B cell (primary cell): Measurements from ENCODE around the gene YPEL4. TPM values are rescaled to one million over a fixed set of nuclear protein-coding genes. Genes with fewer than 3 reads are reported as not detected.

Source experiments
- ATAC-seq: fragments of 200-7000 bp; cut with Tn5 transposase; one replicate; pipeline ENCODE4 v1.10.0; 2021; ENCODE audit warnings: low read depth, mild to moderate bottlenecking, moderate number of reproducible peaks, moderate library complexity
- CTCF ChIA-PET: fragments of 350-600 bp; sonication (Branson Sonifier 250); formaldehyde crosslinking; loops from one replicate; lab custom pipeline; 2021; ENCODE audit warnings: antibody characterized with exemption, inconsistent platforms; lab: Charles Lee
- POLR2A ChIA-PET: fragments of 350-600 bp; sonication (Branson Sonifier 250); formaldehyde crosslinking; loops from one replicate; lab custom pipeline; 2021; ENCODE audit warnings: antibody characterized with exemption; lab: Charles Lee
- DNase-seq: peaks from one replicate; pipeline ENCODE4 v3.0.0; 2013
- H2AFZ ChIP-seq: 2 replicates; pipeline ENCODE4 v1.6.1; 2012; ENCODE audit warnings: mild to moderate bottlenecking, low read depth, low read length; ENCODE audit not compliant: insufficient read depth, poor library complexity, severe bottlenecking
- H3K27ac ChIP-seq, 2 donors: 1 replicate in 1 of 2; 2 replicates in 1 of 2; pipeline ENCODE4 v1.5.1; 2012 to 2013; ENCODE audit warnings: low read length in 2 of 2, mild to moderate bottlenecking in 2 of 2, moderate library complexity in 1 of 2
- H3K27me3 ChIP-seq, 4 experiments: fragments of 200-600 bp in 1 of 4; sonication (generic) in 1 of 4; replicated peaks in 1 of 4; 1 replicate in 2 of 4; 2 replicates in 2 of 4; pipeline versions ENCODE4 v1.6.1 to v1.7.0; 2013 to 2016; ENCODE audit warnings: low read length in 3 of 4, mild to moderate bottlenecking in 2 of 4, mixed read lengths in 1 of 4, moderate library complexity in 1 of 4; ENCODE audit not compliant: insufficient read depth in 4 of 4, control insufficient read depth in 3 of 4; ENCODE audit errors: control extremely low read depth in 1 of 4
- H3K36me3 ChIP-seq, 2 experiments: replicated peaks in 1 of 2; 1 replicate in 1 of 2; 2 replicates in 1 of 2; pipeline versions ENCODE4 v1.6.1 to v1.7.1; 2013; ENCODE audit warnings: low read length in 1 of 2; ENCODE audit not compliant: insufficient read depth in 2 of 2, control insufficient read depth in 1 of 2; ENCODE audit errors: control extremely low read depth in 1 of 2, extremely low read depth in 1 of 2
- H3K4me1 ChIP-seq, 2 donors: fragments of 200-600 bp in 1 of 2; sonication (generic) in 1 of 2; 1 replicate in 1 of 2; 2 replicates in 1 of 2; pipeline versions ENCODE4 v1.5.1 to v1.6.1; 2013 to 2017; ENCODE audit warnings: low read length in 2 of 2; ENCODE audit not compliant: control insufficient read depth in 2 of 2, insufficient read depth in 2 of 2
- H3K4me2 ChIP-seq: replicated peaks from 2 replicates; pipeline ENCODE3; 2012; ENCODE audit warnings: mild to moderate bottlenecking, low read depth, low read length; ENCODE audit not compliant: poor library complexity, severe bottlenecking
- H3K4me3 ChIP-seq, 5 experiments: fragments of 200-600 bp in 1 of 5; sonication (generic) in 1 of 5; 1 replicate in 3 of 5; 2 replicates in 2 of 5; pipeline versions ENCODE4 v1.5.1 to v1.7.0; 2011 to 2016; ENCODE audit warnings: low read length in 4 of 5, mild to moderate bottlenecking in 4 of 5, low read depth in 2 of 5, control low read depth in 1 of 5, moderate library complexity in 1 of 5; ENCODE audit not compliant: insufficient read depth in 1 of 5; ENCODE audit errors: control extremely low read depth in 1 of 5, extremely low read depth in 1 of 5
- H3K79me2 ChIP-seq: fragments of 200-600 bp; sonication (generic); one replicate; pipeline ENCODE4 v1.6.0; 2016; ENCODE audit warnings: low read length; ENCODE audit not compliant: control insufficient read depth, insufficient read depth
- H3K9ac ChIP-seq: fragments of 200-600 bp; sonication (generic); 2 replicates; pipeline ENCODE4 v1.6.1; 2017; ENCODE audit warnings: mild to moderate bottlenecking, low read length, moderate library complexity
- H3K9me3 ChIP-seq, 3 donors: one replicate each; pipeline versions ENCODE4 v1.6.1 to v1.7.1; 2013; ENCODE audit warnings: low read length in 2 of 3; ENCODE audit not compliant: control insufficient read depth in 2 of 3, insufficient read depth in 1 of 3; ENCODE audit errors: control extremely low read depth in 1 of 3
- H4K20me1 ChIP-seq: 2 replicates; pipeline ENCODE4 v1.6.0; 2012; ENCODE audit warnings: mild to moderate bottlenecking, low read length; ENCODE audit not compliant: insufficient read depth, control insufficient read depth, poor library complexity, severe bottlenecking
- H3K27ac Mint-ChIP-seq: one replicate; pipeline ENCODE4 v1.8.0; 2021; ENCODE audit warnings: mixed read lengths
- H3K27me3 Mint-ChIP-seq: one replicate; pipeline ENCODE4 v1.8.0; 2021; ENCODE audit warnings: mixed read lengths
- H3K4me1 Mint-ChIP-seq: one replicate; pipeline ENCODE4 v1.8.0; 2021; ENCODE audit warnings: mixed read lengths
- H3K4me3 Mint-ChIP-seq: one replicate; pipeline ENCODE4 v1.8.0; 2021; ENCODE audit warnings: mixed read lengths
- H3K9me3 Mint-ChIP-seq: one replicate; pipeline ENCODE4 v1.8.0; 2022; ENCODE audit warnings: mixed read lengths; ENCODE audit not compliant: insufficient read depth
- EZH2 ChIP-seq: IDR thresholded peaks from 2 replicates; pipeline ENCODE4 v1.6.1; 2012; ENCODE audit warnings: borderline replicate concordance, low read depth, mild to moderate bottlenecking, moderate library complexity, low read length; ENCODE audit not compliant: insufficient read depth, poor library complexity, severe bottlenecking
- WGBS: methylation state at CpG from one replicate; pipeline ENCODE4 v1.1.5; 2013; ENCODE audit warnings: missing lambda C conversion rate; ENCODE audit not compliant: insufficient coverage; 5-methylcytosine and 5-hydroxymethylcytosine counted together
- intact Hi-C: fragments of 100-400 bp; cut with micrococcal nuclease; formaldehyde crosslinking; loops from one replicate; pipeline ENCODE4 v1.10.0; 2022
- polyA plus RNA-seq: library from polyadenylated mRNA; depleted of rRNA; stranded (reverse); fragments of >200 nt; gene quantifications from 2 replicates; pipeline ENCODE4 v1.2.3, GENCODE V29; 2012
- total RNA-seq, 2 donors: library from RNA; stranded (reverse); fragments of 120-200 nt in 1 of 2; gene quantifications; 1 replicate in 1 of 2; 2 replicates in 1 of 2; pipeline versions ENCODE4 v1.2.3 to v1.2.4, GENCODE V29; 2013 to 2022
- TF ChIP-seq, protein P1 (sequence below): fragments of 200-600 bp; IDR thresholded peaks from one replicate; pipeline ENCODE4 v1.8.0; 2022; ENCODE audit warnings: antibody characterized with exemption, mild to moderate bottlenecking

Gene YPEL4
- total and polyA plus RNA-seq, 2 donors (not counting 1 experiment from before 2014, with no cell fraction given), result 0.03 to 1.1 TPM

DNA sequence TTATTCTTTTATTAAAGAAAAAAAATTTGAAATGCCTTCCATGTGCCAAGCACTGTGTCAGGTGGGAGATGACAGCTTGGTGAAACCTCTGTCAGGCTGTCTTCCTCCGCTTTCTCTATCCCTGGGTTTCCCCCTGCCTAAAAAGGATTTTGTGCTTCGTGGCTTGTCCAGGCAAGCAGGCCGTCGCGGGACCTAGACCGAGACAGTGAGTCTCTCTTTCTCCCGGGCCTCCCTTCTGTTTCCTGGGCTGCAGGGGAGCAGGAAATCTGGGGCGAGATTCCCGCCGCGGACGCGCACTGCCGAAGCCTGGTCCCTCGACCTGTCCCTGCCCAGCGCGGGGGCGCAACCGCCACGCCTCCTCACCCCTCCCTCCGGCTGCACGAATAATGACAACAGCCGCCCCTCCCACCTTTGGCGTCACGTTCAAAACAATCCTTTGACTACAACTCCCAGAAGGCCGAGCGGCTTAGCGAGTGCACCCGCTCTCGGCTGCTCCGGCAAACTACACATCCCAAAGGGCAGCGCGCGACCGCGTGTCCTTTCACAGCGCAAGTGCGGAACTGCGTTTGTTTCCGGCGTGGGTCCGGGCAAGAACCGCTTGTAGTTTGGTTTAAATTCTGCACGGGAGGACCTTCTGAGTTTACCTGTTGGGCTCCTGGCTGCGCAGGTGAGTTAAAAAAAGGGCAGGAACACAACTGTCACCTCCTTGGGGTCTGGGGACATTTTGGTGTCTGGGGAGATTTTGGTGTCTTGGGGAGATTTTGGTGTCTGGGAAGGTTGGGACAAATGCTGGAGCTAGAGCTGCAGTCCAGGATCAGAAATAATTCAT lies 7.7 kb upstream of the YPEL4 start, which contains the start of gene CLP1:
Gene CLP1, plus strand, starts transcription at position 569 of the 829 bp plus-strand sequence. CDS start 1,715 bp downstream, outside the sequence.
- Histone ChIP-seq H2AFZ (peak within 1 kb of the TSS; percentile 87), H3K27ac (peak within 1 kb of the TSS; percentile 77 to 92), H3K27me3 (no peaks in the 10 kb centered on the region), H3K9me3 (no peaks in the 10 kb centered on the region), H3K4me1 (peaks cover 8 to 14% of the 10 kb centered on the region in 2 donors), H4K20me1 (peaks cover 8% of the 10 kb centered on the region), H3K79me2 (peaks cover 39% of the 10 kb centered on the region), H3K4me2 (peak within 1 kb of the TSS; percentile 80), H3K4me3 (peak within 1 kb of the TSS; percentile 68 to 95 (median 92)), H3K9ac (peak within 1 kb of the TSS; percentile 86), H3K36me3 (peaks cover 5 to 30% of the 10 kb centered on the region in 2 experiments)
- intact Hi-C loops, result loop anchor here (1.0 to 2.0 kb wide), 6 partner anchors 10 to 921 kb away; partner anchors contain the start of genes MED19, SELENOH, TIMM10 and TMX2
- Mint-ChIP-seq H3K27me3 (no peaks in the 10 kb centered on the region), H3K9me3 (no peaks in the 10 kb centered on the region), H3K4me3 (peak within 1 kb of the TSS; percentile 94), H3K4me1 (peaks cover 28% of the 10 kb centered on the region), H3K27ac (peak within 1 kb of the TSS; percentile 94)
- ChIA-PET CTCF (interaction anchor here (0.6 to 1.9 kb wide), 10 partner anchors 9 to 175 kb away, joined by 3 to 9 read pairs (median 4); partner anchors contain the start of gene UBE2L6), POLR2A (interaction anchor here (0.6 to 2.6 kb wide), 6 partner anchors 10 to 333 kb away, joined by 3 to 22 read pairs (median 3); partner anchors contain the start of genes SSRP1 and ZDHHC5)
- WGBS, result 1% methylated on average over 45 of the region's 45 CpGs
- peak; percentile 98 for DNase-seq
- TF ChIP-seq, protein P1, sequence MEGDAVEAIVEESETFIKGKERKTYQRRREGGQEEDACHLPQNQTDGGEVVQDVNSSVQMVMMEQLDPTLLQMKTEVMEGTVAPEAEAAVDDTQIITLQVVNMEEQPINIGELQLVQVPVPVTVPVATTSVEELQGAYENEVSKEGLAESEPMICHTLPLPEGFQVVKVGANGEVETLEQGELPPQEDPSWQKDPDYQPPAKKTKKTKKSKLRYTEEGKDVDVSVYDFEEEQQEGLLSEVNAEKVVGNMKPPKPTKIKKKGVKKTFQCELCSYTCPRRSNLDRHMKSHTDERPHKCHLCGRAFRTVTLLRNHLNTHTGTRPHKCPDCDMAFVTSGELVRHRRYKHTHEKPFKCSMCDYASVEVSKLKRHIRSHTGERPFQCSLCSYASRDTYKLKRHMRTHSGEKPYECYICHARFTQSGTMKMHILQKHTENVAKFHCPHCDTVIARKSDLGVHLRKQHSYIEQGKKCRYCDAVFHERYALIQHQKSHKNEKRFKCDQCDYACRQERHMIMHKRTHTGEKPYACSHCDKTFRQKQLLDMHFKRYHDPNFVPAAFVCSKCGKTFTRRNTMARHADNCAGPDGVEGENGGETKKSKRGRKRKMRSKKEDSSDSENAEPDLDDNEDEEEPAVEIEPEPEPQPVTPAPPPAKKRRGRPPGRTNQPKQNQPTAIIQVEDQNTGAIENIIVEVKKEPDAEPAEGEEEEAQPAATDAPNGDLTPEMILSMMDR, result no peak
- ATAC-seq, result peak; percentile 97

DNA sequence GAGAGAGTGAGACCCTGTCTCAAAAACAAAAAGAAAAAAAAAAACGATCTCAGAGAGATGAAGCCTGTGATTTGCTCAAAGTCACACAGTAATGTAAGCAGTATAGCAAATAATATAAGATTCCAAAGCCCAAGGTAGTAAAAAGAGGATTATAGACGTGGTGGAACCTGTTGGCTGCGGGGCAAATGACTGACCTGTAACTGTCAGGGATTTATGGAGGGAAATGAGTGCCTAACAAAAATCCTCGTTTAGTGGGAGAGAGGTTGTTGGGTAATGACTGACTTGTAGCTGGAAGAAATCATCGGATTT lies 7.1 kb upstream of the YPEL4 start:
- no peak for TF ChIP-seq EZH2
- TF ChIP-seq, protein P1, result no peak

More for the DNA sequence above, 7.1 kb upstream of the YPEL4 start:
- H3K4me1 Mint-ChIP-seq, result peaks cover 27% of the 10 kb centered on the region
- ATAC-seq (no peak), DNase-seq (no peak)
- Histone ChIP-seq H3K4me1 (peaks cover 8 to 14% of the 10 kb centered on the region in 2 donors), H2AFZ (peak overlapping the region; percentile 87), H3K79me2 (peaks cover 39% of the 10 kb centered on the region), H4K20me1 (peaks cover 8% of the 10 kb centered on the region), H3K4me3 (peak overlapping the region; percentile 47 to 95 (median 78)), H3K9ac (peak overlapping the region; percentile 86), H3K27ac (peak overlapping the region; percentile 77 to 92), H3K4me2 (peak overlapping the region; percentile 80), H3K27me3 (no peaks in the 10 kb centered on the region), H3K9me3 (no peaks in the 10 kb centered on the region), H3K36me3 (peaks cover 5 to 25% of the 10 kb centered on the region in 2 experiments)
- peak overlapping the region; percentile 74 for H3K4me3 Mint-ChIP-seq
- H3K9me3 Mint-ChIP-seq, result no peaks in the 10 kb centered on the region
- CTCF ChIA-PET, result interaction anchor here (0.9 to 1.9 kb wide), 8 partner anchors 10 to 175 kb away, joined by 3 to 9 read pairs (median 4); no protein-coding TSS in a partner anchor
- intact Hi-C loops, result loop anchor here (1.0 to 2.0 kb wide), 6 partner anchors 10 to 922 kb away; partner anchors contain the start of genes MED19, SELENOH, TIMM10 and TMX2
- H3K27ac Mint-ChIP-seq, result peak overlapping the region; percentile 76
- H3K27me3 Mint-ChIP-seq, result no peaks in the 10 kb centered on the region
- POLR2A ChIA-PET, result interaction anchor here (0.7 to 2.6 kb wide), 5 partner anchors 10 to 332 kb away, joined by 3 to 22 read pairs (median 3); partner anchors contain the start of genes SSRP1 and ZDHHC5
- 16% methylated on average over 3 of the region's 5 CpGs for WGBS
